CD8-positive, alpha-beta memory T cell (primary cell): ENCODE data around the gene DLX3. TPM values are rescaled to one million over a fixed set of nuclear protein-coding genes. Genes with fewer than 3 reads are reported as not detected.

ENCODE experiments used
- CTCF ChIA-PET: fragments of 350-600 bp; sonication (Branson Sonifier 250); formaldehyde crosslinking; loops from one replicate; lab custom pipeline; 2021; ENCODE audit warnings: antibody characterized with exemption; lab: Charles Lee
- POLR2A ChIA-PET: fragments of 350-600 bp; sonication (Branson Sonifier 250); formaldehyde crosslinking; loops from one replicate; lab custom pipeline; 2021; ENCODE audit warnings: antibody characterized with exemption; lab: Charles Lee
- DNase-seq, 5 donors: peaks; one replicate each; pipeline versions ENCODE4 v3.0.0 to v3.0.0-alpha.2; 2020 to 2022; ENCODE audit warnings: mixed read lengths in 1 of 5
- H3K27ac ChIP-seq: one replicate; pipeline ENCODE4 v1.7.0; 2013; ENCODE audit warnings: low read depth, mild to moderate bottlenecking, low read length, moderate library complexity
- H3K27me3 ChIP-seq: 2 replicates; pipeline ENCODE4 v1.7.0; 2013; ENCODE audit warnings: low read length, mild to moderate bottlenecking; ENCODE audit not compliant: insufficient read depth, poor library complexity, severe bottlenecking
- H3K36me3 ChIP-seq: 2 replicates; pipeline ENCODE4 v1.7.0; 2013; ENCODE audit warnings: mild to moderate bottlenecking, low read length, moderate library complexity; ENCODE audit not compliant: insufficient read depth
- H3K4me1 ChIP-seq: 2 replicates; pipeline ENCODE4 v1.7.0; 2013; ENCODE audit warnings: mild to moderate bottlenecking, low read length, moderate library complexity; ENCODE audit not compliant: insufficient read depth
- H3K4me3 ChIP-seq: 2 replicates; pipeline ENCODE4 v1.7.0; 2013; ENCODE audit warnings: mild to moderate bottlenecking, low read length
- H3K9me3 ChIP-seq: 2 replicates; pipeline ENCODE4 v1.7.0; 2013; ENCODE audit warnings: mild to moderate bottlenecking, low read length
- H3K27ac Mint-ChIP-seq, 8 donors: one replicate each; pipeline ENCODE4 v1.8.0; 2020 to 2021; ENCODE audit warnings: mixed read lengths in 8 of 8, mild to moderate bottlenecking in 6 of 8, inconsistent platforms in 3 of 8, moderate library complexity in 3 of 8
- H3K27me3 Mint-ChIP-seq, 2 donors: one replicate each; pipeline ENCODE4 v1.8.0; 2020 to 2021; ENCODE audit warnings: mixed read lengths in 2 of 2, mild to moderate bottlenecking in 1 of 2, moderate library complexity in 1 of 2
- H3K36me3 Mint-ChIP-seq, 3 donors: one replicate each; pipeline ENCODE4 v1.8.0; 2020 to 2021; ENCODE audit warnings: mixed read lengths in 3 of 3, inconsistent platforms in 1 of 3, mild to moderate bottlenecking in 1 of 3
- H3K4me1 Mint-ChIP-seq, 3 donors: one replicate each; pipeline ENCODE4 v1.8.0; 2020 to 2021; ENCODE audit warnings: mixed read lengths in 3 of 3, inconsistent platforms in 1 of 3, mild to moderate bottlenecking in 1 of 3
- H3K4me3 Mint-ChIP-seq, 7 donors: one replicate each; pipeline ENCODE4 v1.8.0; 2020 to 2021; ENCODE audit warnings: mixed read lengths in 7 of 7, mild to moderate bottlenecking in 6 of 7, moderate library complexity in 4 of 7, inconsistent platforms in 2 of 7
- H3K9me3 Mint-ChIP-seq, 5 donors: one replicate each; pipeline ENCODE4 v1.8.0; 2020 to 2022; ENCODE audit warnings: mixed read lengths in 5 of 5, mild to moderate bottlenecking in 3 of 5, moderate library complexity in 2 of 5, inconsistent platforms in 1 of 5
- polyA plus RNA-seq: library from polyadenylated mRNA; unstranded; fragments of 300-500 nt; fragmentation: Illumina TruSeq; gene quantifications from one replicate; pipeline ENCODE4 v1.2.3, GENCODE V29; 2021
- total RNA-seq, 2 experiments: library from RNA; stranded (reverse); gene quantifications; one replicate each; pipeline ENCODE4 v1.2.3, GENCODE V29; 2021

DLX3 gene
- total and polyA plus RNA-seq, 3 experiments from 2014 or later = 0.15 TPM; not detected in 2

GRCh38 chr17:49990331-49990730 lies 4.7 kb downstream of the DLX3 start:
- Histone ChIP-seq H3K9me3 (no peaks in the 10 kb centered on the region), H3K36me3 (no peaks in the 10 kb centered on the region), H3K4me3 (no peak overlapping the region), H3K27me3 (peaks cover 47% of the 10 kb centered on the region), H3K27ac (no peak overlapping the region), H3K4me1 (peaks cover 14% of the 10 kb centered on the region)
- Mint-ChIP-seq H3K4me1 (peaks cover 17 to 22% (median 18%) of the 10 kb centered on the region in 3 donors), H3K9me3 (peaks cover 0 to 2% (median 0%) of the 10 kb centered on the region in 5 donors), H3K36me3 (peaks cover 0 to 3% (median 0%) of the 10 kb centered on the region in 3 donors), H3K27me3 (peaks cover 51 to 83% of the 10 kb centered on the region in 2 donors), H3K27ac (peak overlapping the region in 1 of 8 donors; percentile 63), H3K4me3 (peak overlapping the region in 1 of 7 donors; percentile 13)
- no peak for DNase-seq
- ChIA-PET CTCF (interaction anchor here (0.6 to 1.4 kb wide), 5 partner anchors 8 to 434 kb away, joined by 3 to 6 read pairs (median 3); no protein-coding TSS in a partner anchor), POLR2A (no interaction called here)

- Mint-ChIP-seq H3K9me3 (no peaks in the 10 kb centered on the region), H3K4me3 (no peak overlapping the region), H3K4me1 (peaks cover 8 to 13% (median 12%) of the 10 kb centered on the region in 3 donors), H3K27me3 (peaks cover 45 to 76% of the 10 kb centered on the region in 2 donors), H3K27ac (no peak overlapping the region), H3K36me3 (peaks cover 0 to 3% (median 0%) of the 10 kb centered on the region in 3 donors)
- Histone ChIP-seq H3K27ac (no peak overlapping the region), H3K9me3 (no peaks in the 10 kb centered on the region), H3K4me3 (no peak overlapping the region), H3K27me3 (peaks cover 38% of the 10 kb centered on the region), H3K36me3 (no peaks in the 10 kb centered on the region), H3K4me1 (peaks cover 6% of the 10 kb centered on the region)
- ChIA-PET POLR2A (no interaction called here), CTCF (interaction anchor here (0.9 to 1.4 kb wide), 4 partner anchors 9 to 433 kb away, joined by 3 to 6 read pairs (median 4); no protein-coding TSS in a partner anchor)
- no peak for DNase-seq
Observed at GRCh38 chr17:49989518-49989880, 5.5 kb downstream of the DLX3 start.

- H3K4me3 Mint-ChIP-seq = no peak overlapping the region
- peaks cover 26% of the 10 kb centered on the region for H3K27me3 ChIP-seq
- CTCF ChIA-PET = interaction anchor here (1.1 to 3.6 kb wide), 4 partner anchors 9 to 36 kb away, joined by 3 to 28 read pairs (median 8); no protein-coding TSS in a partner anchor
- H3K4me1 Mint-ChIP-seq = peaks cover 0 to 2% (median 2%) of the 10 kb centered on the region in 3 donors
- H3K9me3 Mint-ChIP-seq = no peaks in the 10 kb centered on the region
- no peak overlapping the region for H3K4me3 ChIP-seq
- H3K9me3 ChIP-seq = no peaks in the 10 kb centered on the region
- peaks cover 41 to 77% of the 10 kb centered on the region in 2 donors for H3K27me3 Mint-ChIP-seq
- H3K36me3 ChIP-seq = no peaks in the 10 kb centered on the region
- H3K27ac Mint-ChIP-seq = no peak overlapping the region
- POLR2A ChIA-PET = no interaction called here
- DNase-seq = no peak
- H3K36me3 Mint-ChIP-seq = peaks cover 0 to 3% (median 0%) of the 10 kb centered on the region in 3 donors
- no peak overlapping the region for H3K27ac ChIP-seq
- H3K4me1 ChIP-seq = no peaks in the 10 kb centered on the region
Observed at GRCh38 chr17:49987681-49988441, 7.2 kb downstream of the DLX3 start.

GRCh38 chr17:49987290-49987585 lies 7.8 kb downstream of the DLX3 start:
- ChIA-PET POLR2A (no interaction called here), CTCF (interaction anchor here (2.0 to 3.6 kb wide), 3 partner anchors 10 to 35 kb away, joined by 5 to 28 read pairs (median 11); no protein-coding TSS in a partner anchor)
- no peaks in the 10 kb centered on the region for H3K9me3 Mint-ChIP-seq
- Histone ChIP-seq H3K4me3 (no peak overlapping the region), H3K4me1 (no peaks in the 10 kb centered on the region), H3K27ac (no peak overlapping the region), H3K36me3 (no peaks in the 10 kb centered on the region), H3K9me3 (no peaks in the 10 kb centered on the region), H3K27me3 (peaks cover 20% of the 10 kb centered on the region)
- no peak overlapping the region for H3K4me3 Mint-ChIP-seq
- DNase-seq = no peak
- H3K27me3 Mint-ChIP-seq = peaks cover 40 to 73% of the 10 kb centered on the region in 2 donors
- H3K36me3 Mint-ChIP-seq = peaks cover 0 to 3% (median 0%) of the 10 kb centered on the region in 3 donors
- H3K27ac Mint-ChIP-seq = no peak overlapping the region
- no peaks in the 10 kb centered on the region for H3K4me1 Mint-ChIP-seq

GRCh38 chr17:49986396-49987289 lies 8.4 kb downstream of the DLX3 start:
- Mint-ChIP-seq H3K27ac (no peak overlapping the region), H3K9me3 (no peaks in the 10 kb centered on the region), H3K36me3 (peaks cover 0 to 3% (median 0%) of the 10 kb centered on the region in 3 donors), H3K27me3 (peaks cover 41 to 73% of the 10 kb centered on the region in 2 donors), H3K4me1 (no peaks in the 10 kb centered on the region), H3K4me3 (no peak overlapping the region)
- peaks cover 14% of the 10 kb centered on the region for H3K27me3 ChIP-seq
- ChIA-PET POLR2A (no interaction called here), CTCF (interaction anchor here (1.5 to 3.6 kb wide), 3 partner anchors 10 to 34 kb away, joined by 4 to 28 read pairs (median 11); no protein-coding TSS in a partner anchor)
- H3K4me1 ChIP-seq = no peaks in the 10 kb centered on the region
- no peaks in the 10 kb centered on the region for H3K36me3 ChIP-seq
- no peak overlapping the region for H3K4me3 ChIP-seq
- no peaks in the 10 kb centered on the region for H3K9me3 ChIP-seq
- no peak overlapping the region for H3K27ac ChIP-seq
- no peak for DNase-seq

GRCh38 chr17:49985310-49985990 lies 9.6 kb downstream of the DLX3 start:
- CTCF ChIA-PET = interaction anchor here (1.5 to 3.6 kb wide), 3 partner anchors 11 to 33 kb away, joined by 4 to 28 read pairs (median 11); no protein-coding TSS in a partner anchor
- POLR2A ChIA-PET = no interaction called here
- Mint-ChIP-seq H3K27me3 (peaks cover 46 to 73% of the 10 kb centered on the region in 2 donors), H3K27ac (no peak overlapping the region), H3K36me3 (peaks cover 0 to 3% (median 0%) of the 10 kb centered on the region in 3 donors), H3K4me3 (no peak overlapping the region), H3K9me3 (no peaks in the 10 kb centered on the region), H3K4me1 (no peaks in the 10 kb centered on the region)
- peaks cover 13% of the 10 kb centered on the region for H3K27me3 ChIP-seq
- no peaks in the 10 kb centered on the region for H3K4me1 ChIP-seq
- no peaks in the 10 kb centered on the region for H3K9me3 ChIP-seq
- H3K36me3 ChIP-seq = no peaks in the 10 kb centered on the region
- H3K27ac ChIP-seq = no peak overlapping the region
- H3K4me3 ChIP-seq = no peak overlapping the region
- no peak for DNase-seq

GRCh38 chr17:49984776-49985175 lies 10.2 kb downstream of the DLX3 start:
- Mint-ChIP-seq H3K27me3 (peaks cover 44 to 73% of the 10 kb centered on the region in 2 donors), H3K9me3 (no peaks in the 10 kb centered on the region), H3K4me3 (no peak overlapping the region), H3K27ac (peak overlapping the region in 1 of 8 donors; percentile 79), H3K4me1 (no peaks in the 10 kb centered on the region), H3K36me3 (peaks cover 0 to 3% (median 0%) of the 10 kb centered on the region in 3 donors)
- ChIA-PET CTCF (interaction anchor here (1.6 kb wide), 1 partner anchor 11 kb away, joined by 8 read pairs; no protein-coding TSS in a partner anchor), POLR2A (no interaction called here)
- Histone ChIP-seq H3K27me3 (peaks cover 13% of the 10 kb centered on the region), H3K36me3 (no peaks in the 10 kb centered on the region), H3K4me1 (no peaks in the 10 kb centered on the region), H3K4me3 (no peak overlapping the region), H3K9me3 (no peaks in the 10 kb centered on the region), H3K27ac (no peak overlapping the region)
- DNase-seq = no peak
